Activated T-cell treated with anti-CD3 and anti-CD28 coated beads, Interleukin-2, amount 50 U/mL, for 48 hours (primary cell): ENCODE data around the gene PSMD1.
"Not testable (repeated sequence)": the region's sequence is repeated elsewhere in the genome, so short reads cannot be mapped to it uniquely, and the experiment has no call there.

Experiments
- DNase-seq, 2 experiments: peaks; one replicate each; pipeline ENCODE4 v3.0.0-alpha.2; 2020

Gene PSMD1

GRCh38 chr2:231188506-231189170 is 132.0 kb downstream of the PSMD1 start:
- no peak for DNase-seq

- no peak for DNase-seq
These were observed 132.5 kb downstream of the PSMD1 start for GRCh38 chr2:231189171-231189530.

- no peak for DNase-seq
These were observed 133.2 kb downstream of the PSMD1 start for GRCh38 chr2:231189571-231190495.

- no peak for DNase-seq
These were observed 134.0 kb downstream of the PSMD1 start for GRCh38 chr2:231190531-231191197.

- DNase-seq: no peak
These were observed 135.5 kb downstream of the PSMD1 start for GRCh38 chr2:231191896-231192872.

- DNase-seq: no peak
These were observed 136.5 kb downstream of the PSMD1 start for GRCh38 chr2:231193216-231193615.

GRCh38 chr2:231196592-231196991 is 139.9 kb downstream of the PSMD1 start:
- DNase-seq: no peak

- not testable (repeated sequence) for DNase-seq
These were observed 140.5 kb downstream of the PSMD1 start for GRCh38 chr2:231197196-231197595.

- DNase-seq: no peak
These were observed 141.1 kb downstream of the PSMD1 start for GRCh38 chr2:231197706-231198290.

- DNase-seq: peak; percentile 80 to 87
These were observed 141.9 kb downstream of the PSMD1 start, which contains the start of gene ARMC9 for GRCh38 chr2:231198291-231199173. TSS of gene ARMC9 (plus strand) at chr2:231198631. CDS start at chr2:231206239, 7,608 bp downstream.

GRCh38 chr2:231199219-231199618 is 142.6 kb downstream of the PSMD1 start:
- DNase-seq: no peak

- DNase-seq: no peak
These were observed 144.3 kb downstream of the PSMD1 start for GRCh38 chr2:231200805-231201474.

- no peak for DNase-seq
These were observed 144.8 kb downstream of the PSMD1 start for GRCh38 chr2:231201475-231201814.

GRCh38 chr2:231203087-231203486 is 146.4 kb downstream of the PSMD1 start:
- DNase-seq: no peak

- no peak for DNase-seq
These were observed 147.5 kb downstream of the PSMD1 start for GRCh38 chr2:231204146-231204545.

- no peak for DNase-seq
These were observed 147.9 kb downstream of the PSMD1 start for GRCh38 chr2:231204581-231204980.

- no peak for DNase-seq
These were observed 151.1 kb downstream of the PSMD1 start for GRCh38 chr2:231207734-231208133.

GRCh38 chr2:231210782-231211181 is 154.1 kb downstream of the PSMD1 start:
- DNase-seq: no peak

GRCh38 chr2:231211486-231211885 is 154.8 kb downstream of the PSMD1 start:
- DNase-seq: no peak

GRCh38 chr2:231212329-231212845 is 155.7 kb downstream of the PSMD1 start:
- no peak for DNase-seq
